IPS DF 6.9 (cell line): ENCODE measurements around the gene GET4.

Source experiments
- DNase-seq: peaks from one replicate; pipeline ENCODE4 v3.0.0-alpha.2; 2013; ENCODE audit warnings: low read depth, low spot score
- H3K27ac ChIP-seq: one replicate; pipeline ENCODE4 v1.5.1; 2013; ENCODE audit warnings: low read length, control low read depth
- H3K27me3 ChIP-seq: 2 replicates; pipeline ENCODE4 v1.6.1; 2013; ENCODE audit warnings: mild to moderate bottlenecking, low read length; ENCODE audit not compliant: control insufficient read depth, insufficient read depth
- H3K36me3 ChIP-seq: 2 replicates; pipeline ENCODE4 v1.6.1; 2013; ENCODE audit warnings: low read length; ENCODE audit not compliant: control insufficient read depth, insufficient read depth
- H3K4me1 ChIP-seq: 2 replicates; pipeline ENCODE4 v1.6.1; 2013; ENCODE audit warnings: low read length; ENCODE audit not compliant: control insufficient read depth, insufficient read depth
- H3K4me3 ChIP-seq: 2 replicates; pipeline ENCODE4 v1.5.1; 2013; ENCODE audit warnings: mild to moderate bottlenecking, low read length
- H3K9me3 ChIP-seq: 2 replicates; pipeline ENCODE4 v1.6.1; 2013; ENCODE audit warnings: low read length, inconsistent platforms; ENCODE audit not compliant: control insufficient read depth, insufficient read depth
- WGBS: extraction: QIAGEN DNeasy Blood & Tissue Kit; methylation state at CpG from one replicate; pipeline ENCODE4 v1.1.7; 2013; ENCODE audit warnings: mixed read lengths, missing lambda C conversion rate; ENCODE audit not compliant: insufficient read length, insufficient coverage; 5-methylcytosine and 5-hydroxymethylcytosine counted together

The GET4 gene

GRCh38 chr7:835485-836401 is 40.6 kb upstream of the GET4 start:
- Histone ChIP-seq H3K4me3 (no peak overlapping the region), H3K9me3 (no peaks in the 10 kb centered on the region), H3K4me1 (no peaks in the 10 kb centered on the region; the same call in 1 of the 2 replicates), H3K27me3 (no peaks in the 10 kb centered on the region), H3K36me3 (peaks cover 14% of the 10 kb centered on the region), H3K27ac (no peak overlapping the region)
- no peak for DNase-seq
- WGBS = no CpG with 5 or more reads among the region's 27 CpGs

- H3K4me3 ChIP-seq = no peak overlapping the region
- no peaks in the 10 kb centered on the region for H3K9me3 ChIP-seq
- no peaks in the 10 kb centered on the region for H3K4me1 ChIP-seq
- no CpG with 5 or more reads among the region's 5 CpGs for WGBS
- no peak for DNase-seq
- no peaks in the 10 kb centered on the region for H3K27me3 ChIP-seq
- H3K36me3 ChIP-seq = peaks cover 14% of the 10 kb centered on the region
- H3K27ac ChIP-seq = no peak overlapping the region
Measured at GRCh38 chr7:836429-836828, 39.9 kb upstream of the GET4 start.

DNA sequence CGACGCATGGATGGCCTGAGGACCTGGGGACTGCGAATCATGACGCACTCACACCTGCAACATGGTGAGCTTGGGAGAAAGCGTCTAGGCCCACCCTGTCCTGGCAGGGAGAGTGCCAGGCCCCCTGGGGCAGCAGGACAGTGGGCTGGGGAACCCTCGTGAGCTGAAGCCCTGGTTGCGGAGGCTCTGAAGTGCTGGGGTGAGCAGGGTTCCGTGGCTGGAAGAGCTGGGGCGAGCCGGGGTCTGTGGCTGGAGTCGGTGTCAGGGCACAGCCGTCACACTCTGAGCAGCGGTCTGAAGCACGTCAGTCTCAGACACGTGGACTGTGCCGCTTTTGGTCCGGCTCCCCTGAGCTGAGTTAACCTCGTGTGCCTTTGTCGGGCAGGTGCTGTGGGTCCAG is 39.4 kb upstream of the GET4 start:
- no peak overlapping the region for H3K27ac ChIP-seq
- H3K27me3 ChIP-seq = no peaks in the 10 kb centered on the region
- H3K4me3 ChIP-seq = no peak overlapping the region
- DNase-seq = no peak
- H3K4me1 ChIP-seq = no peaks in the 10 kb centered on the region
- WGBS = no CpG with 5 or more reads among the region's 19 CpGs
- H3K9me3 ChIP-seq = no peaks in the 10 kb centered on the region
- H3K36me3 ChIP-seq = peaks cover 16% of the 10 kb centered on the region

DNA sequence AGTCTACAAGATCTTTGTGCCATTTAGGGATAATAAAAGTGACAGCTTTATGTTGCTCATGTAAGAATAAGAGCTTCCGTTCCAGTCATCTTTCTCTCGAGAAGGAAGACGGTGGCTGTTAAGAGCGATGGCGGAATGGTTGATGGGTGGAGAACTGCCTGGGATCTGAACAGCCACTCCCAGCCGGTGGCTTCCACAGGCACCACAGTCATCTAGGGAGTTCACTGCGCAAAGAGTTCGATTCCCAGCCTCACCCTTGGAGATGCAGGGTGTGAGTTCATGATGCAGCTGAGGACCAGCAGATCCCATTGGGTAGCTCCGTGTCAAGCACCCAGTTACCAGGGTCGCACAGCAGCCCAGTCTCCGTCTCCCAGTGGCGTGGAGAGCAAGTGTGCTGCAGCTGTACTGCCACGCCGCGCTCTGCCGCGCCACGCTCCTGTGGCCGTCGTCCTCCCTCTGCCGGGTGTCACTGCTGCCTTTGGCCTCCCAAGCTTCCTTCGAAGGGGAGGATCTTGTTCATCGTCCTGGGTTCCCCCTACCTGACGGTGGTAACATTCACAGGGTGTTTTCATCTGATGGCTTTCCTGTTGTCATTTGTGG is 36.3 kb upstream of the GET4 start:
- Histone ChIP-seq H3K4me3 (no peak overlapping the region), H3K4me1 (no peaks in the 10 kb centered on the region), H3K9me3 (no peaks in the 10 kb centered on the region), H3K27ac (no peak overlapping the region), H3K27me3 (no peaks in the 10 kb centered on the region), H3K36me3 (peaks cover 38% of the 10 kb centered on the region)
- DNase-seq = no peak
- no CpG with 5 or more reads among the region's 24 CpGs for WGBS

DNA sequence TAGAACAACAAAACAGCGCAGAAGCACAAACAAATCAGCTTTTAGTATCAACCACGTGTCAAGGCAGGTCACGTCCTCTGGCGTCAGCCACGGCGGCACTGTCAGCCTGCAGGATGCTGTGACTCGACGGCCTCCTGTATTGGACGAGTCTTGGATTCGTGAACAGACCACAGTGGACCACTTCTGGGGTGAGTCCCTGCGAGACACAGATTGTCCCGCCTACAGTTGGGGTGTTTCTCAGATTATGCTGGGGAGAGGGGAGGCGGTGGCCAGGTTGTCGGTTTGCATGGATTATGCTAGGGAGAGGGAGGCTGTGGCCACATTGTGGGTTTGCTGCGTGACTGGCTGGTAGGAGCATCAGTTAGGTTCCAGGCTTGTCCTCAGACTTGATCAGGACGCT is 34.4 kb upstream of the GET4 start:
- Histone ChIP-seq H3K36me3 (peaks cover 38% of the 10 kb centered on the region), H3K4me3 (no peak overlapping the region), H3K27ac (no peak overlapping the region), H3K27me3 (no peaks in the 10 kb centered on the region), H3K9me3 (no peaks in the 10 kb centered on the region), H3K4me1 (no peaks in the 10 kb centered on the region)
- no CpG with 5 or more reads among the region's 16 CpGs for WGBS
- DNase-seq = no peak

DNA sequence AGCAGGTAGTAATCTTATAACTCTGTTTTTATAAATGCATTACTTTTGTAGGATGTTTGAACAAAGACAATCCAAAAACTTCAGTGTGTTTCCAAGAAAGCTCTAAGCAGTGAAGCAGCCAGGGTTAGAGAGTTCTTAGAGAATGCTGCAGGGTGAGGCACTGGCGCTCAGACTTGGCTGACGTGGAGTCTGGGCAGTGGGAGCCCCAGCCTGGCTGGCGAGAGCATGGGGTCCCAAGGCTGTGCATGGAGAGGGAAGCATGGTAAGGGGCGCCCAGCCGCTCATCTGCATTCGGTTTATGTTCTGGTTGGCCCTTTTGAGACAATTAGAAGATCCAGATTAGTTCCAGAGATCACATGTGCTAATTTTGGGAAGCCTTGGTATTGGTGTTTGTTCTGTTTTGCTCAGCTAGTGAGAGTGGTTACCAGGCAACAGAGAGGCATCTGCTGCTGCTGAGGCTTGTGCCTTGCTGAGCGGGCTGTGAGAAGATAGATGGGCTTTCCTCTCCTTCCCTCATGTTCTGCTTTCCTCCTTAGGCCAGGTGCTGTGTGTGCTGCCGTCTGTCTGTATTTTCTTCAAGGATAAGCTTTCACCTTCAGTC is 33.8 kb upstream of the GET4 start:
- Histone ChIP-seq H3K4me1 (no peaks in the 10 kb centered on the region), H3K9me3 (no peaks in the 10 kb centered on the region), H3K36me3 (peaks cover 35% of the 10 kb centered on the region), H3K27me3 (no peaks in the 10 kb centered on the region), H3K4me3 (no peak overlapping the region), H3K27ac (no peak overlapping the region)
- no CpG with 5 or more reads among the region's 8 CpGs for WGBS
- DNase-seq = no peak

GRCh38 chr7:843230-843629 is 33.1 kb upstream of the GET4 start:
- H3K9me3 ChIP-seq = no peaks in the 10 kb centered on the region
- H3K27ac ChIP-seq = no peak overlapping the region
- no peaks in the 10 kb centered on the region for H3K4me1 ChIP-seq
- DNase-seq = no peak
- no peaks in the 10 kb centered on the region for H3K27me3 ChIP-seq
- no peak overlapping the region for H3K4me3 ChIP-seq
- WGBS = no CpG with 5 or more reads among the region's 17 CpGs
- H3K36me3 ChIP-seq = peaks cover 35% of the 10 kb centered on the region

DNA sequence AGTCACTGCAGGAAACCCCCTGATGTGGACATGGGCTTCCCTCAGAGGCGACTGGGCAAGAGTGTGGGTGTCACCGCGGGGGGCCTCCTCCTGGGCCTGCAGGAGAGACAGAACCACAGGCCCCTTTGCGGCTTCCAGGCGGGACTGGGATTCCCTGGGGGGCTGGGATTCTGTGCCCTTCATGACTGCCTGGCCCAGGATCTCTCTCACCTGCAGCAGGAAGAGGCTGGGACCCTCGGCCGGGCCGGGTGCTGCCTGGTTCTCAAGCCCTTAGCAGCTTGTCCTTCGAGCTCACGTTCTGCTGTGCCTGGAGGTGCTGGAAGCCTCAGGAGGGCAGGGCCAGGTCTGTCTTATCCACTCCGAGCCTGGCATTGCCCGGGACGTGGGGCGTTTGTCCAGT is 32.3 kb upstream of the GET4 start:
- DNase-seq = no peak
- H3K27ac ChIP-seq = no peak overlapping the region
- H3K9me3 ChIP-seq = no peaks in the 10 kb centered on the region
- no CpG with 5 or more reads among the region's 14 CpGs for WGBS
- H3K36me3 ChIP-seq = peaks cover 32% of the 10 kb centered on the region
- no peak overlapping the region for H3K4me3 ChIP-seq
- no peaks in the 10 kb centered on the region for H3K27me3 ChIP-seq
- no peaks in the 10 kb centered on the region for H3K4me1 ChIP-seq

DNA sequence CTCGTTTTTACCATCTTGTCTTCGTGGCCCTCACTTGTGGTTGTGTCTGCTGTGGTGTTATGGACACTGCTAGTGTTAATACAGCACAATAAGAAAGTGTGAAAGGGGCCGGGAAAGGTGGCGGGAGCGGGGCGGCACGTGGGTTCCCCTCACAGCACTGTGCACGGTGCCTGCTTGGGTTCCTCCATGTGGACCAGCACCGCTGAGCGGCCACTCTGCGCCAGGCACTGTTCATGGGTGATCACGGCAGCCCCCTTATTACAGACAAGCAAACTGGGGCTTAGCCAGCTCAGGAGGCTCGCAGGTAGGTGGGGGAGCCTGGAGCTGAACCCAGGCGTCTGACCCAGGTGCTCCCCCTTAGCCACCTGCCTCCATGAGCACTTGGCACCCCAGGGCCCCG is 31.8 kb upstream of the GET4 start:
- Histone ChIP-seq H3K27ac (no peak overlapping the region), H3K27me3 (no peaks in the 10 kb centered on the region), H3K4me1 (no peaks in the 10 kb centered on the region), H3K9me3 (no peaks in the 10 kb centered on the region), H3K36me3 (peaks cover 34% of the 10 kb centered on the region), H3K4me3 (no peak overlapping the region)
- DNase-seq = no peak
- no CpG with 5 or more reads among the region's 15 CpGs for WGBS

DNA sequence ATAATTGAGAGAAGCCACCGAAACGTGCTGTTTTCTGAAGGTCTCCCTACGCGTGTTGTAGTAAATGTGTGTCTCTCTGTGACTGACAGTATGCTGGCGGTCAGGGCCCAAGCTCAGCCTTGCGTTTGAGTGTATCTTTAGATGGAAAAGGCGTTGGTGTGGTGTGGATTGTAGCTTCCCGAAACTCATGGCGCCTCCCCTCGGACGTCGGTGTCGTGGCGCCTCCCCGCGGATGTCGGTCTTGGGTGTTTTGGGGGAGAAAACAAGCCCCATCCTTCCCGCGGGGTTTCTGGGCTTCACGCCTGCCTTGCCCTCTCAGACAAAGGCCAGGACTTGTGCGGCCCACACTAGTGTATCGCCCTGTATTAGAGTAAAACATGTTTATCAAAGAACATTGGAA is 31.3 kb upstream of the GET4 start:
- Histone ChIP-seq H3K27me3 (no peaks in the 10 kb centered on the region), H3K4me1 (no peaks in the 10 kb centered on the region), H3K9me3 (no peaks in the 10 kb centered on the region), H3K36me3 (peaks cover 36% of the 10 kb centered on the region), H3K4me3 (no peak overlapping the region), H3K27ac (no peak overlapping the region)
- DNase-seq = no peak
- no CpG with 5 or more reads among the region's 22 CpGs for WGBS
